ENCODE results near the gene LRRC49.

The LRRC49 gene

GRCh38 chr15:70907784-70908471 is 15.3 kb downstream of the LRRC49 start:
- TF ChIP-seq CREB5 (CRISPR knock-in tag; IDR thresholded peaks at IDR 0.05; ENCODE audit: low read depth) (no peak), ZNF565 (CRISPR knock-in tag; conservative IDR thresholded peaks at IDR 0.05; ENCODE audit: low read depth) (no peak), SNAI2 (CRISPR knock-in tag; IDR thresholded peaks at IDR 0.05) (no peak), TCF4 (CRISPR knock-in tag; IDR thresholded peaks at IDR 0.05; ENCODE audit: borderline replicate concordance) (no peak), ZNF8 (CRISPR knock-in tag; IDR thresholded peaks at IDR 0.05) (no peak), ISL1 (CRISPR knock-in tag; IDR thresholded peaks at IDR 0.05) (no peak), GLIS3 (CRISPR knock-in tag; IDR thresholded peaks at IDR 0.05) (no peak), ZFP3 (CRISPR knock-in tag; IDR thresholded peaks at IDR 0.05) (no peak), ZFP30 (CRISPR knock-in tag; IDR thresholded peaks at IDR 0.05) (no peak), ESRRG (CRISPR knock-in tag; IDR thresholded peaks at IDR 0.05) (no peak), ARNTL (CRISPR knock-in tag; IDR thresholded peaks at IDR 0.05; ENCODE audit: borderline replicate concordance, low read depth) (no peak), ZNF70 (CRISPR knock-in tag; IDR thresholded peaks at IDR 0.05) (no peak), ZC3H10 (CRISPR knock-in tag; IDR thresholded peaks at IDR 0.05) (no peak), OSR1 (CRISPR knock-in tag; IDR thresholded peaks at IDR 0.05) (no peak), BACH2 (CRISPR knock-in tag; IDR thresholded peaks at IDR 0.05; ENCODE audit: borderline replicate concordance) (no peak), PATZ1 (CRISPR knock-in tag; IDR thresholded peaks at IDR 0.05; ENCODE audit: borderline replicate concordance) (no peak), PPARA (CRISPR knock-in tag; IDR thresholded peaks at IDR 0.05; ENCODE audit: borderline replicate concordance) (no peak)
- no peak for ATAC-seq

GRCh38 chr15:70910958-70911357 is 18.3 kb downstream of the LRRC49 start:
- ATAC-seq, result no peak
- TF ChIP-seq PATZ1 (CRISPR knock-in tag; IDR thresholded peaks at IDR 0.05; ENCODE audit: borderline replicate concordance), result no peak
- no peak for TF ChIP-seq ESRRG (CRISPR knock-in tag; IDR thresholded peaks at IDR 0.05)
- TF ChIP-seq CSDC2 (CRISPR knock-in tag; IDR thresholded peaks at IDR 0.05), result no peak
- no peak for TF ChIP-seq GLIS3 (CRISPR knock-in tag; IDR thresholded peaks at IDR 0.05)
- no peak for TF ChIP-seq ZNF70 (CRISPR knock-in tag; IDR thresholded peaks at IDR 0.05)
- no peak for TF ChIP-seq SNAI2 (CRISPR knock-in tag; IDR thresholded peaks at IDR 0.05)
- no peak for TF ChIP-seq ISL1 (CRISPR knock-in tag; IDR thresholded peaks at IDR 0.05)
- TF ChIP-seq BACH2 (CRISPR knock-in tag; IDR thresholded peaks at IDR 0.05; ENCODE audit: borderline replicate concordance), result no peak
- TF ChIP-seq TSHZ2 (CRISPR knock-in tag; IDR thresholded peaks at IDR 0.05), result no peak
- TF ChIP-seq ZFP3 (CRISPR knock-in tag; IDR thresholded peaks at IDR 0.05), result no peak
- no peak for TF ChIP-seq RARB (CRISPR knock-in tag; IDR thresholded peaks at IDR 0.05)
- no peak for TF ChIP-seq OSR1 (CRISPR knock-in tag; IDR thresholded peaks at IDR 0.05)
- no peak for TF ChIP-seq ZFP30 (CRISPR knock-in tag; IDR thresholded peaks at IDR 0.05)
- no peak for TF ChIP-seq ZNF8 (CRISPR knock-in tag; IDR thresholded peaks at IDR 0.05)
- TF ChIP-seq POU6F1 (CRISPR knock-in tag; IDR thresholded peaks at IDR 0.05; ENCODE audit: borderline replicate concordance, low read depth), result no peak
